ENCODE data around the gene LIPM. TPM values are rescaled to one million over a fixed set of nuclear protein-coding genes. Genes with fewer than 3 reads are reported as not detected.

Gene LIPM
- total RNA-seq, 1 donor from 2014 or later = not detected

DNA sequence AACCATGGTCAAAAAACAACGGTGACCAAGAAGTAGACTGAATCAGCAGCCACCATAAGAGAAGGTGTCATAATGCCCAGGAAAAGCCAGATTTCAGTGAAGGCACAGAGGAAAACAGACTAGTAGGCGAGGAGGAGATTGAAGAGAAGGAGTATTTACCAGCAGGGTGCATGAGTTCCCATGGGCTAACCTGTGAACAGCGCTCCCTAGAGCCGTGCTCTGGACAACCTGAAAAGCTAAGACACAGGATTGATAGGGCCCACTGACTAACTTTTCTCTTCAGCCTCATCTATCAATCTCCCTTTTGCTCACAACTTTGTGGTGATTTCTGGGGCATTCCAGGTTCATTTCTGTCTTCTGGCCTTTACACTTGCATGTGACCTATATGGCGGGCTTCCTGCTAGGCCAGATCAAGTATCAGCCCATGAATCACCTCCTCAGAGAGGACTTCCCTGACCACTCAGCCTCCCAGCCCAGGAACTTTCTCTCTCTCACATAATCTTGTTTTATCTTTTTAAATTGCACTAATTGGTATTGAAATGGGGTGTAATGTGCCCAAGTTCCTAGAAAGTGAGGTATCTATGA lies 36.3 kb downstream of the LIPM start:
- H3K27ac Mint-ChIP-seq (ENCODE audit: unreplicated experiment) = no peak overlapping the region
- H3K27me3 Mint-ChIP-seq (ENCODE audit: low read depth) = peaks cover 7% of the 10 kb centered on the region
- no peaks in the 10 kb centered on the region for H3K4me1 Mint-ChIP-seq (ENCODE audit: low read depth)
- no peak overlapping the region for H3K4me3 Mint-ChIP-seq (ENCODE audit: unreplicated experiment)
- no peaks in the 10 kb centered on the region for H3K9me3 Mint-ChIP-seq (ENCODE audit: low read depth)
- TF ChIP-seq, protein P1, sequence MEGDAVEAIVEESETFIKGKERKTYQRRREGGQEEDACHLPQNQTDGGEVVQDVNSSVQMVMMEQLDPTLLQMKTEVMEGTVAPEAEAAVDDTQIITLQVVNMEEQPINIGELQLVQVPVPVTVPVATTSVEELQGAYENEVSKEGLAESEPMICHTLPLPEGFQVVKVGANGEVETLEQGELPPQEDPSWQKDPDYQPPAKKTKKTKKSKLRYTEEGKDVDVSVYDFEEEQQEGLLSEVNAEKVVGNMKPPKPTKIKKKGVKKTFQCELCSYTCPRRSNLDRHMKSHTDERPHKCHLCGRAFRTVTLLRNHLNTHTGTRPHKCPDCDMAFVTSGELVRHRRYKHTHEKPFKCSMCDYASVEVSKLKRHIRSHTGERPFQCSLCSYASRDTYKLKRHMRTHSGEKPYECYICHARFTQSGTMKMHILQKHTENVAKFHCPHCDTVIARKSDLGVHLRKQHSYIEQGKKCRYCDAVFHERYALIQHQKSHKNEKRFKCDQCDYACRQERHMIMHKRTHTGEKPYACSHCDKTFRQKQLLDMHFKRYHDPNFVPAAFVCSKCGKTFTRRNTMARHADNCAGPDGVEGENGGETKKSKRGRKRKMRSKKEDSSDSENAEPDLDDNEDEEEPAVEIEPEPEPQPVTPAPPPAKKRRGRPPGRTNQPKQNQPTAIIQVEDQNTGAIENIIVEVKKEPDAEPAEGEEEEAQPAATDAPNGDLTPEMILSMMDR (IDR thresholded peaks at IDR 0.05) = no peak
- DNase-seq (ENCODE audit: low spot score) = no peak
- no peaks in the 10 kb centered on the region for H3K36me3 Mint-ChIP-seq (ENCODE audit: low read depth)

DNA sequence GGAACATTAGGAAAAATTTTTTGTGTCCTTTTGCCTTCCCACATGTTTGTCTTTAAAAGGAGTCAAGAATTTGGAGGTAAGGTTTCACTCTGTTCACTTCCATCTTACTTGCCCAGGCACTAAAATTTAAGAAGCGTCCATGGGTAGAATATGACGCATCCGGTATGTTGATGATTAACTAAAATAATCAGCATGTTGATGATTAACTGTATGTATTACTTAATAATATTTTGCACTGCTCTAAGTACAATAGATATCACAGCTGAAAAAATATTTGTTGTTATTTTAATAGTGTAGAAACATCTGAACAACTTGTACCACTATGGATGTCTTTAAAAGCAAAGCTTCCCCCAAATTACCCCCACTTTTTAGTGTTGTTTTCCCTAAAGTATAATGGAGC lies 37.6 kb downstream of the LIPM start:
- Mint-ChIP-seq H3K9me3 (ENCODE audit: low read depth) (no peaks in the 10 kb centered on the region), H3K4me3 (ENCODE audit: unreplicated experiment) (no peak overlapping the region), H3K36me3 (ENCODE audit: low read depth) (peaks cover 1% of the 10 kb centered on the region), H3K27me3 (ENCODE audit: low read depth) (peaks cover 13% of the 10 kb centered on the region), H3K27ac (ENCODE audit: unreplicated experiment) (no peak overlapping the region), H3K4me1 (ENCODE audit: low read depth) (no peaks in the 10 kb centered on the region)
- TF ChIP-seq, protein P1 (IDR thresholded peaks at IDR 0.05) = no peak
- DNase-seq (ENCODE audit: low spot score) = no peak

DNA sequence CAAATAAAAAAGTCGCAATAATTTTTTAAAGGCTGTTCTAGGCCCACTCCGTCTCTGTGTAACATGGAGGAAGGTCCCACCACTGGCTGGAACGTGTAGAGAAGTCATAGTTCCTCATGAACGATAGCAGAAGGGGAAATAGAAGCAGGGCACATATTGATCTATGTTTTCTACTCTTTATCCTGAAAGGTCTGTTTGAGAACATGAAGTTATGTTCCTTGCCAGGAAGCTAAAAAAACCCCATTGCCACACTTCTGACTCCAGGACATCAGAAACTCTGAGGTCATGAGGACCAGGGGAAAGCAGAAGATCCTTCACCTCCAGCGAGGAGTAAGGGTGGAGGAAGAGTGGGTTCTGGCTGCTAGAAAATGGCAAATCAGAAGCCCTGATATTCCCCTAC lies 38.4 kb downstream of the LIPM start:
- Mint-ChIP-seq H3K27me3 (ENCODE audit: low read depth) (peaks cover 16% of the 10 kb centered on the region), H3K4me1 (ENCODE audit: low read depth) (no peaks in the 10 kb centered on the region), H3K27ac (ENCODE audit: unreplicated experiment) (no peak overlapping the region), H3K4me3 (ENCODE audit: unreplicated experiment) (no peak overlapping the region), H3K9me3 (ENCODE audit: low read depth) (no peaks in the 10 kb centered on the region), H3K36me3 (ENCODE audit: low read depth) (peaks cover 1% of the 10 kb centered on the region)
- no peak for DNase-seq (ENCODE audit: low spot score)
- TF ChIP-seq, protein P1 (IDR thresholded peaks at IDR 0.05) = no peak

DNA sequence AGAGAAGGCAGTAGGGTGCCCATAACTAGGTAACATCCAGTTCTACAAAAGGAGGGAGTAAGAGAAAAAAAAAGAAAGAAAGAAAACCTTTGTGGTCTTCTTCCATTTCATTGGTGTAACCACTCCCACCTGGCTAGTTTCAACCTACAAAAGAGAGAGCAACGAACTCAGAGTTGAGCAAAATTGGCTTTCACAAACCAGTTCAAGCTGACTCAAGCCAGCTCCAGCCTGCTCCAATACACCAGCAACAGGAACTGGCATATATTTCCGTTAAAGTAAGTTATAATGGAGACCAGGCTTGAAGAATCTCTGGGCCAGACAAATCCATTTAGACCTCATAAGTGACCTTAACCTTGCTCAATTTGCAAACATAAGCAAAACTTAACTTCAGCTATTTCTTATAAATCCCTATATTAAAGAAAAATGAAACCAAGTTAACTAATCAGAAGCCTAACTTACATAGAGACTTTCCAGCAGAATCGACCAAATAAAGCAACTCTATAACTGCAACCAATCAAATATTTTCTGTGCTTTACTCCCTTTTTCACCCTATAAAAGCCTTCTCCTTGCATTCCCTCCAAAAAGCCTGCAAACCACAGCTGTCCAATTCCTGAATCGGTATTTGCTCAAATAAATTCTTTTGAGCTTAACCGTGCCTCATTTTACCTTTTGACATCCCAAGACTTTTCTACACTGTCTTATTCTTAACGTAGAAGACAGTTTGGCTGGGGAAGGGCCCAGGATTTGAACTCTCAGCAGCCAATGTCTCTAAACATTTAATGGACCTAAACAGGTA lies 39.0 kb downstream of the LIPM start:
- no peak overlapping the region for H3K4me3 Mint-ChIP-seq (ENCODE audit: unreplicated experiment)
- H3K27ac Mint-ChIP-seq (ENCODE audit: unreplicated experiment) = no peak overlapping the region
- no peaks in the 10 kb centered on the region for H3K9me3 Mint-ChIP-seq (ENCODE audit: low read depth)
- TF ChIP-seq, protein P1 (IDR thresholded peaks at IDR 0.05) = no peak
- no peaks in the 10 kb centered on the region for H3K4me1 Mint-ChIP-seq (ENCODE audit: low read depth)
- peaks cover 1% of the 10 kb centered on the region for H3K36me3 Mint-ChIP-seq (ENCODE audit: low read depth)
- no peak for DNase-seq (ENCODE audit: low spot score)
- H3K27me3 Mint-ChIP-seq (ENCODE audit: low read depth) = peaks cover 16% of the 10 kb centered on the region

DNA sequence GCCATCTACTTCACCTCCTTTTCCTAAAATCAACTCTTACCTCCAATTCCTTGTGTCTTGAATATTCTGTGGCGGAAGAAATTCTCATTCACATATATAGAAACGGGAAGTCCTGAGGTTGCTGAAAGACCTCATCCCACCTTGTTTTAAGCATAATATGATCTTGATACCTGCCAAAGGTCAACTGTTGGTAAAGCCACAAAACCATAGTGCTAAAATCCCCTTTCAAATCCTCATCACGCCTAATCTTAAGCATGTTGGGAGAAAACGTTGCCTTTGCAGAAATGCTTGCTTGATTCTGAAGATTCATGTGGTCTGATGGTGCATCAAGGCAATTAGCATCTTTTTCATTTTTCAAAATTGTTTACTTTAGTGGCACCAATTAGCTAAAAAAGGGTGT lies 40.6 kb downstream of the LIPM start:
- peaks cover 3% of the 10 kb centered on the region for H3K9me3 Mint-ChIP-seq (ENCODE audit: low read depth)

More for the DNA sequence above, 40.6 kb downstream of the LIPM start:
- TF ChIP-seq, protein P1 (IDR thresholded peaks at IDR 0.05) = no peak
- Mint-ChIP-seq H3K4me1 (ENCODE audit: low read depth) (no peaks in the 10 kb centered on the region), H3K27ac (ENCODE audit: unreplicated experiment) (no peak overlapping the region), H3K27me3 (ENCODE audit: low read depth) (peaks cover 16% of the 10 kb centered on the region), H3K36me3 (ENCODE audit: low read depth) (peaks cover 1% of the 10 kb centered on the region), H3K4me3 (ENCODE audit: unreplicated experiment) (no peak overlapping the region)
- DNase-seq (ENCODE audit: low spot score) = no peak
